OCI-LY7 (cell line): Measurements from ENCODE around the gene SLC9C2. TPM values are rescaled to one million over a fixed set of nuclear protein-coding genes. Genes with fewer than 3 reads are reported as not detected.

ENCODE experiments used
- BruUV-seq: library from RNA; stranded (reverse); fragments of 400-500 nt; replicated peaks from 2 replicates; lab custom pipeline; 2021; lab: Mats Ljungman, UMichigan
- CTCF ChIA-PET: fragments of 300-600 bp; sonication (Branson Sonifier 250); formaldehyde crosslinking; loops from one replicate; lab custom pipeline; 2022; ENCODE audit warnings: antibody characterized with exemption; ENCODE audit not compliant: unreplicated experiment; lab: Charles Lee
- POLR2A ChIA-PET: fragments of 300-600 bp; sonication (Branson Sonifier 250); formaldehyde crosslinking; loops from one replicate; lab custom pipeline; 2022; ENCODE audit warnings: antibody characterized with exemption; lab: Charles Lee
- DNase-seq: peaks from one replicate; pipeline ENCODE4 v3.0.0-alpha.2; 2015; ENCODE audit warnings: low spot score
- H2AFZ ChIP-seq: fragments of 200-600 bp; sonication (generic), shearing (Covaris generic); 2 replicates; pipeline ENCODE4 v1.6.1; 2014; ENCODE audit warnings: mild to moderate bottlenecking, antibody characterized with exemption, low read length, moderate library complexity
- H3K27ac ChIP-seq: fragments of 200-600 bp; sonication (generic); 2 replicates; pipeline ENCODE4 v1.5.1; 2014; ENCODE audit warnings: mixed run types, low read depth, mild to moderate bottlenecking, moderate library complexity, low read length, inconsistent platforms; ENCODE audit not compliant: poor library complexity, severe bottlenecking
- H3K36me3 ChIP-seq: fragments of 200-600 bp; sonication (generic); 2 replicates; pipeline ENCODE4 v1.6.1; 2014; ENCODE audit warnings: mild to moderate bottlenecking, antibody characterized with exemption, low read length, moderate library complexity, mixed read lengths; ENCODE audit not compliant: insufficient read depth
- H3K4me1 ChIP-seq: fragments of 200-600 bp; sonication (generic); 2 replicates; pipeline ENCODE4 v1.5.1; 2014; ENCODE audit warnings: mild to moderate bottlenecking, low read length; ENCODE audit not compliant: insufficient read depth, poor library complexity, severe bottlenecking
- H3K4me2 ChIP-seq: fragments of 200-600 bp; sonication (generic); 2 replicates; pipeline ENCODE4 v1.6.1; 2014; ENCODE audit warnings: mild to moderate bottlenecking, low read length
- H3K4me3 ChIP-seq: fragments of 200-600 bp; sonication (generic); 2 replicates; pipeline ENCODE4 v1.5.1; 2014; ENCODE audit warnings: mild to moderate bottlenecking, low read depth, low read length; ENCODE audit not compliant: poor library complexity, severe bottlenecking
- H3K79me2 ChIP-seq: fragments of 200-600 bp; sonication (generic); 2 replicates; pipeline ENCODE4 v1.6.1; 2016; ENCODE audit warnings: low read depth, mild to moderate bottlenecking, low read length, moderate library complexity, mixed read lengths; ENCODE audit not compliant: insufficient read depth
- H3K9me2 ChIP-seq: fragments of 200-600 bp; sonication (generic); 2 replicates; pipeline ENCODE4 v1.6.1; 2016; ENCODE audit warnings: mild to moderate bottlenecking, low read length, mixed read lengths; ENCODE audit not compliant: insufficient read depth
- H3K9me3 ChIP-seq: fragments of 200-600 bp; sonication (generic); 2 replicates; pipeline ENCODE4 v1.6.1; 2014; ENCODE audit warnings: mild to moderate bottlenecking, mixed run types, low read length, mixed read lengths
- H4K20me1 ChIP-seq: fragments of 200-600 bp; sonication (generic); 2 replicates; pipeline ENCODE4 v1.6.1; 2014; ENCODE audit warnings: mild to moderate bottlenecking, antibody characterized with exemption, low read length, moderate library complexity, mixed read lengths; ENCODE audit not compliant: insufficient read depth
- CTCF ChIP-seq: fragments of 200-600 bp; sonication (generic); conservative IDR thresholded peaks from 2 replicates; pipeline ENCODE4 v1.5.1; 2014; ENCODE audit warnings: mild to moderate bottlenecking, antibody characterized with exemption, low read length, moderate library complexity, mixed read lengths
- EZH2phosphoT487 ChIP-seq: fragments of 200-600 bp; sonication (generic); IDR thresholded peaks from 2 replicates; pipeline ENCODE4 v1.6.1; 2018; ENCODE audit warnings: low read depth, borderline replicate concordance, mild to moderate bottlenecking, mixed run types, antibody characterized with exemption, low read length, moderate library complexity, mixed read lengths
- intact Hi-C: fragments of 100-400 bp; cut with micrococcal nuclease; formaldehyde crosslinking; loops from one replicate; pipeline ENCODE4 v1.10.0; 2022; ENCODE audit not compliant: unreplicated experiment
- total RNA-seq, 2 experiments: library from RNA; depleted of rRNA in 1 of 2; stranded (reverse); fragments of >200 nt in 1 of 2; shearing (Covaris generic) in 1 of 2; gene quantifications; 2 replicates each; pipeline ENCODE4 v1.2.3, GENCODE V29; 2014 to 2022

The SLC9C2 gene
- total RNA-seq, 2 experiments from 2014 or later: not detected

DNA sequence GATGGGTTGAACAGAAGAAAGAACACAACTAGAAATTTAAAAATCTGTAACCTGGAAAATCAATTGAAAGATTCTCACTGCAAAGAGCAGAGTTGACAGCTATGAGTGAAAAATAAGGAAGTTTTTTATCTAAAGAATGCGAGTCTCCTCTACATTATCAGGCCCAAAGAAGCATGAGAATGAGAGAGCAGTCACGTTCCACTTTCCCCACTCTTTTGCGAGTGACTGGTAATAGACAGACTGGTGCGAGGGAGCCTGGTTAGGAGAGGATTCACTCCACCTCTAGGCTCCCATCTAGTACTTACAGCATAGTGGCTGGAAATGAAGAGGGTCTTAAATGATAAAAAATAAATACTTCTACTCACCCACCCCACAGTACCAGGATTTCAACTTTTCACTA, 73.8 kb downstream of the SLC9C2 start:
- Histone ChIP-seq H3K27ac (no peak overlapping the region), H3K4me1 (no peaks in the 10 kb centered on the region), H3K4me2 (no peak overlapping the region), H3K9me2 (no peaks in the 10 kb centered on the region), H2AFZ (no peak overlapping the region), H3K79me2 (no peaks in the 10 kb centered on the region), H3K36me3 (no peaks in the 10 kb centered on the region), H3K9me3 (no peaks in the 10 kb centered on the region), H3K4me3 (no peak overlapping the region), H4K20me1 (no peaks in the 10 kb centered on the region)
- intact Hi-C loops: no loop called here
- no TSS peak for BruUV-seq
- TF ChIP-seq CTCF: no peak
- no peak for TF ChIP-seq EZH2phosphoT487
- ChIA-PET CTCF (no interaction called here), POLR2A (no interaction called here)
- DNase-seq: no peak

DNA sequence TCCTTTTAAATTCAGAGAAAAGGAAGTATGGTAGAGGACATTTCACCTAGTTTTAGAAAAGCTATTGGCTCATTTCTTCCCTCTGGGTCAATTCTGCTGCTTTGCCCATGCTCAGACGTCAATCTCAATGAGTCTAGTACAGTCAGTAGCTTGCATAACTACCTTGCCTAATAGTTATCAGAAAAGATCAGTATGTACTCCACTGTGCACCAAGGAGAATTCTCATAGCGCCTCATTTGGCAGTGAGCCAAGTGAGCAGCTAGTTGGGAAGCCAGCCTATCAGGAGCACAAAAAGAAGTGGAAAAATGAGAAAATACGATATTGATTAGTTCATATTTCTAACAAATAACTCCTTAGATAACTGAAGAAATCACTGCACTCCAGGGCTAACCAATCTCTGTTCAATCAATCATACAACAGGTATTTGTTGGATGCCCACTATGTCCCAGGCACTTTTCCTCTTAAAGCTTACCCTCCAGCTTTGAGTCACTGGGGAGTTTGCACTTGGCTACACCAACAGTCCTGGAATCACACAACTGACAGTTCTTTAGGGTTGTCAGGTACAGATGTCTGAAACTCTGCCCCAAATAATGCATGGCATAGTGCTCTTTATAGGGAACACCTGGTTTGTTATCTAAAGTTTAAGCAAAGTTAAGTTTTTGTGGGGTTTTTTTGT, 75.6 kb downstream of the SLC9C2 start:
- Histone ChIP-seq H3K9me2 (no peaks in the 10 kb centered on the region), H3K79me2 (no peaks in the 10 kb centered on the region), H3K36me3 (no peaks in the 10 kb centered on the region), H3K9me3 (no peaks in the 10 kb centered on the region), H3K4me1 (no peaks in the 10 kb centered on the region), H4K20me1 (no peaks in the 10 kb centered on the region), H3K27ac (no peak overlapping the region), H3K4me2 (no peak overlapping the region), H3K4me3 (no peak overlapping the region), H2AFZ (no peak overlapping the region)
- CTCF ChIA-PET: no interaction called here
- intact Hi-C loops: no loop called here
- TF ChIP-seq CTCF (no peak), EZH2phosphoT487 (no peak)
- no TSS peak for BruUV-seq
- no peak for DNase-seq
- POLR2A ChIA-PET: no interaction called here

DNA sequence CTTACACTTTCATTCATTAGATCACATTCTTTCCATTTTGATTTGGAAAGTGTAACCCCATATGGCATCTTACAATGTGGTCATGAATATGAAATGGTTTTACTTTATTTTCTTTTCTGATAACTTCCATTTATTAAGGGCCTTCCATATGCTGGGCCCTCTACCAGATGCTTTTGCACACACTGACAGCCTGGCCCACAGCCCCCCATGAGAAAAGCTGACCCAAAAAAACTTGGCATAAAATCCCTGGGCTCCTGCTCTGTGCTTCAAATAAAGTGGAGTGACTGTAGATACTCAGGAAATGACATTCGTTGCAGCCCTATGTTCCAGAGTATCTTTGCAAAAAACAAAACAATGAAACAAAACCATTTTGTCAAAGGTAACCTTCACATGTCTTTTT, 76.9 kb downstream of the SLC9C2 start:
- no peaks in the 10 kb centered on the region for H3K9me3 ChIP-seq

More for the DNA sequence above, 76.9 kb downstream of the SLC9C2 start:
- H3K4me3 ChIP-seq: no peak overlapping the region
- no TSS peak for BruUV-seq
- DNase-seq: no peak
- no peak overlapping the region for H3K4me2 ChIP-seq
- H3K79me2 ChIP-seq: no peaks in the 10 kb centered on the region
- no peaks in the 10 kb centered on the region for H3K4me1 ChIP-seq
- no peak overlapping the region for H3K27ac ChIP-seq
- H4K20me1 ChIP-seq: no peaks in the 10 kb centered on the region
- no peak overlapping the region for H2AFZ ChIP-seq
- H3K36me3 ChIP-seq: no peaks in the 10 kb centered on the region
- ChIA-PET CTCF (no interaction called here), POLR2A (interaction anchor here (0.6 kb wide), 1 partner anchor 96 kb away, joined by 3 read pairs; no protein-coding TSS in a partner anchor)
- H3K9me2 ChIP-seq: no peaks in the 10 kb centered on the region
- TF ChIP-seq CTCF (no peak), EZH2phosphoT487 (no peak)
- intact Hi-C loops: no loop called here
